IMR-90 (cell line): ENCODE data around the gene HECTD1. TPM values are rescaled to one million over a fixed set of nuclear protein-coding genes. Genes with fewer than 3 reads are reported as not detected.
"Not testable (repeated sequence)": the region's sequence is repeated elsewhere in the genome, so short reads cannot be mapped to it uniquely, and the experiment has no call there.

ENCODE experiments used
- ATAC-seq: fragments of 200-7000 bp; cut with Tn5 transposase; 2 replicates; pipeline ENCODE4 v1.9.1; 2020; ENCODE audit warnings: low read depth, mild to moderate bottlenecking, moderate library complexity
- BruUV-seq: library from RNA; stranded (reverse); fragments of 400-500 nt; replicated peaks from 2 replicates; lab custom pipeline; 2021; lab: Mats Ljungman, UMichigan
- CTCF ChIA-PET: fragments of 300-600 bp; formaldehyde crosslinking; extraction: SDS; loops from one replicate; lab custom pipeline; 2021; ENCODE audit warnings: antibody characterized with exemption; lab: Yijun Ruan, JAX
- POLR2A ChIA-PET: fragments of 300-600 bp; sonication (Branson Sonifier 250); formaldehyde crosslinking; loops from one replicate; lab custom pipeline; 2022; ENCODE audit warnings: antibody characterized with exemption; ENCODE audit not compliant: unreplicated experiment; lab: Charles Lee
- DNase-seq: peaks from one replicate; pipeline ENCODE4 v3.0.0; 2013
- H2AFZ ChIP-seq: replicated peaks from 2 replicates; pipeline ENCODE3; 2013; ENCODE audit warnings: low read length, mild to moderate bottlenecking; ENCODE audit not compliant: poor library complexity
- H2AK5ac ChIP-seq: 2 replicates; pipeline ENCODE4 v1.6.1; 2013; ENCODE audit warnings: low read depth, low read length, inconsistent platforms
- H2AK9ac ChIP-seq: replicated peaks from 2 replicates; pipeline ENCODE3; 2013; ENCODE audit warnings: mild to moderate bottlenecking, low read depth, low read length, moderate library complexity; ENCODE audit not compliant: poor library complexity
- H2BK120ac ChIP-seq: 2 replicates; pipeline ENCODE4 v1.6.1; 2013; ENCODE audit warnings: low read depth, low read length, inconsistent platforms
- H2BK15ac ChIP-seq: 3 replicates; pipeline ENCODE4 v1.6.1; 2013; ENCODE audit warnings: low read depth, low read length, inconsistent platforms
- H2BK20ac ChIP-seq: 2 replicates; pipeline ENCODE4 v1.6.1; 2013; ENCODE audit warnings: low read depth, mild to moderate bottlenecking, inconsistent platforms, low read length, moderate library complexity
- H2BK5ac ChIP-seq: 2 replicates; pipeline ENCODE4 v1.6.1; 2013; ENCODE audit warnings: mild to moderate bottlenecking, low read depth, low read length, inconsistent platforms; ENCODE audit not compliant: poor library complexity, severe bottlenecking
- H3K14ac ChIP-seq: replicated peaks from 2 replicates; pipeline ENCODE4 v1.6.1; 2013; ENCODE audit warnings: low read depth, low read length, inconsistent platforms
- H3K18ac ChIP-seq: 2 replicates; pipeline ENCODE4 v1.6.1; 2013; ENCODE audit warnings: low read depth, low read length, control low read depth
- H3K23ac ChIP-seq: 2 replicates; pipeline ENCODE4 v1.6.1; 2013; ENCODE audit warnings: low read depth, low read length, inconsistent platforms
- H3K27ac ChIP-seq: 2 replicates; pipeline ENCODE4 v1.5.1; 2013; ENCODE audit warnings: mild to moderate bottlenecking, control low read depth, low read length; ENCODE audit not compliant: insufficient read depth
- H3K27me3 ChIP-seq: 2 replicates; pipeline ENCODE4 v1.6.1; 2013; ENCODE audit warnings: low read length; ENCODE audit not compliant: control insufficient read depth, insufficient read depth
- H3K36me3 ChIP-seq: 2 replicates; pipeline ENCODE4 v1.6.1; 2013; ENCODE audit warnings: low read length, mixed read lengths; ENCODE audit not compliant: control insufficient read depth, insufficient read depth
- H3K4ac ChIP-seq: 2 replicates; pipeline ENCODE4 v1.6.1; 2013; ENCODE audit warnings: low read depth, low read length, inconsistent platforms
- H3K4me1 ChIP-seq: 2 replicates; pipeline ENCODE4 v1.6.1; 2013; ENCODE audit warnings: low read length, mixed read lengths; ENCODE audit not compliant: control insufficient read depth, insufficient read depth
- H3K4me2 ChIP-seq: 2 replicates; pipeline ENCODE4 v1.6.1; 2013; ENCODE audit warnings: low read depth, mild to moderate bottlenecking, control low read depth, low read length, moderate library complexity
- H3K4me3 ChIP-seq: 2 replicates; pipeline ENCODE4 v1.5.1; 2013; ENCODE audit warnings: low read depth, mild to moderate bottlenecking, control low read depth, low read length, moderate library complexity; ENCODE audit not compliant: insufficient read depth
- H3K56ac ChIP-seq: 2 replicates; pipeline ENCODE4 v1.6.1; 2013; ENCODE audit warnings: low read length, inconsistent platforms; ENCODE audit not compliant: insufficient read depth; ENCODE audit errors: extremely low read depth
- H3K79me1 ChIP-seq, 2 experiments: 2 replicates each; pipeline ENCODE4 v1.6.1; 2013; ENCODE audit warnings: low read length in 2 of 2, inconsistent platforms in 1 of 2, low read depth in 1 of 2
- H3K9ac ChIP-seq: 2 replicates; pipeline ENCODE4 v1.6.1; 2013; ENCODE audit warnings: low read depth, low read length, control low read depth
- H3K9me1 ChIP-seq: 2 replicates; pipeline ENCODE4 v1.6.1; 2013; ENCODE audit warnings: low read length, inconsistent platforms; ENCODE audit not compliant: insufficient read depth
- H3K9me3 ChIP-seq: 2 replicates; pipeline ENCODE4 v1.6.1; 2013; ENCODE audit warnings: low read length; ENCODE audit not compliant: control insufficient read depth, insufficient read depth
- H4K20me1 ChIP-seq: 2 replicates; pipeline ENCODE4 v1.6.1; 2013; ENCODE audit warnings: low read length, inconsistent platforms; ENCODE audit not compliant: insufficient read depth
- H4K5ac ChIP-seq: 2 replicates; pipeline ENCODE4 v1.6.1; 2013; ENCODE audit warnings: mild to moderate bottlenecking, low read depth, low read length, control low read depth
- H4K8ac ChIP-seq, 2 experiments: 2 replicates each; pipeline ENCODE4 v1.6.1; 2013; ENCODE audit warnings: low read depth in 2 of 2, low read length in 2 of 2, control low read depth in 1 of 2, inconsistent platforms in 1 of 2
- H4K91ac ChIP-seq: 2 replicates; pipeline ENCODE4 v1.6.1; 2013; ENCODE audit warnings: low read depth, low read length, inconsistent platforms; ENCODE audit not compliant: insufficient read depth
- WGBS, 2 experiments: methylation state at CpG; one replicate each; pipeline versions ENCODE4 v1.1.5 to v1.1.7; 2013; ENCODE audit warnings: missing lambda C conversion rate in 2 of 2; ENCODE audit not compliant: insufficient read length in 1 of 2; ENCODE audit errors: extremely low coverage in 2 of 2; 5-methylcytosine and 5-hydroxymethylcytosine counted together
- dilution Hi-C: fragments of 300-500 bp; cut with HindIII; formaldehyde crosslinking; loops from one replicate; pipeline ENCODE4 v1.14.3; 2018; ENCODE audit warnings: low sequenced_read_pairs; ENCODE audit not compliant: unreplicated experiment
- in situ Hi-C: fragments of 300-500 bp; cut with MboI; formaldehyde crosslinking; loops from 3 replicates; pipeline ENCODE4 v1.14.3; 2019; ENCODE audit warnings: low sequenced_read_pairs, inconsistent platforms, mixed read lengths
- intact Hi-C: fragments of 100-400 bp; cut with micrococcal nuclease; formaldehyde crosslinking; loops from 2 replicates; pipeline ENCODE4 v1.10.0; 2022
- polyA plus RNA-seq, 3 experiments: library from polyadenylated mRNA; depleted of rRNA; stranded (reverse); fragments of >200 nt; gene quantifications; 2 replicates each; pipeline ENCODE4 v1.2.3, GENCODE V29; 2012; ENCODE audit warnings: low replicate concordance in 1 of 3
- total RNA-seq: library from RNA; depleted of rRNA; stranded (reverse); fragments of >200 nt; gene quantifications from 2 replicates; pipeline ENCODE4 v1.2.3, GENCODE V29; 2012

The HECTD1 gene
- total and polyA plus RNA-seq, 2 of the 4 experiments (the other 2 are of a cell fraction): 48.5 to 228 TPM

GRCh38 chr14:31231272-31231671 is 23.7 kb upstream of the HECTD1 start:
- H2AFZ ChIP-seq, intact Hi-C loops, H3K9me1 ChIP-seq, H3K9me3 ChIP-seq, H3K9ac ChIP-seq, H2AK9ac ChIP-seq, in situ Hi-C loops, H3K36me3 ChIP-seq, H2BK5ac ChIP-seq, H3K27ac ChIP-seq, H2AK5ac ChIP-seq, H2BK15ac ChIP-seq, H3K23ac ChIP-seq, H3K27me3 ChIP-seq, BruUV-seq, CTCF ChIA-PET, H3K4me1 ChIP-seq, dilution Hi-C loops, ATAC-seq, H4K91ac ChIP-seq, H3K56ac ChIP-seq, H3K4me2 ChIP-seq, H4K8ac ChIP-seq, H2BK120ac ChIP-seq, H3K4ac ChIP-seq, H4K5ac ChIP-seq, H3K79me1 ChIP-seq, H3K18ac ChIP-seq, DNase-seq, H3K14ac ChIP-seq, H4K20me1 ChIP-seq, H2BK20ac ChIP-seq, H3K4me3 ChIP-seq: not testable (repeated sequence)
- no CpG with 5 or more reads among the region's 2 CpGs for WGBS, 2 experiments
- POLR2A ChIA-PET: interaction anchor here (0.7 kb wide), 2 partner anchors 24 to 227 kb away, joined by 3 read pairs; partner anchors contain the start of gene HECTD1
